HG02870 (cell line): ENCODE results near the gene GPATCH2.

Source experiments
- ATAC-seq: cut with Tn5 transposase; IDR thresholded peaks from one replicate; pipeline ENCODE4 v1.9.1; 2021; ENCODE audit warnings: mild to moderate bottlenecking, moderate library complexity; ENCODE audit not compliant: unreplicated experiment

Gene GPATCH2

GRCh38 chr1:217630711-217631591, at the start of gene GPATCH2, which contains the start of gene SPATA17:
GPATCH2 (minus strand) TSS chr1:217631090; CDS start chr1:217630971, 119 bp downstream.
SPATA17 (plus strand) TSS chr1:217631344; CDS start chr1:217631379, 35 bp downstream.
- ATAC-seq, result peak; percentile 96

GRCh38 chr1:217674028-217674729, 43.3 kb upstream of the GPATCH2 start:
- no peak for ATAC-seq

GRCh38 chr1:217673387-217673786, 42.5 kb upstream of the GPATCH2 start:
- no peak for ATAC-seq

GRCh38 chr1:217668351-217668940, 37.6 kb upstream of the GPATCH2 start:
- ATAC-seq, result no peak

- no peak for ATAC-seq
Measured at GRCh38 chr1:217661407-217661806, 30.5 kb upstream of the GPATCH2 start.

GRCh38 chr1:217660353-217661062, 29.6 kb upstream of the GPATCH2 start:
- ATAC-seq, result peak; percentile 69

- no peak for ATAC-seq
Measured at GRCh38 chr1:217650674-217651073, 19.8 kb upstream of the GPATCH2 start.

- ATAC-seq, result no peak
Measured at GRCh38 chr1:217647791-217648190, 16.9 kb upstream of the GPATCH2 start.

GRCh38 chr1:217642455-217642854, 11.6 kb upstream of the GPATCH2 start:
- no peak for ATAC-seq

- no peak for ATAC-seq
Measured at GRCh38 chr1:217627431-217627830, 3.5 kb downstream of the GPATCH2 start.

GRCh38 chr1:217626321-217626720, 4.6 kb downstream of the GPATCH2 start:
- no peak for ATAC-seq

- ATAC-seq, result no peak
Measured at GRCh38 chr1:217622042-217622441, 8.8 kb downstream of the GPATCH2 start.

- ATAC-seq, result peak; percentile 100
Measured at GRCh38 chr1:217620814-217621213, 10.1 kb downstream of the GPATCH2 start.

GRCh38 chr1:217617126-217617525, 13.8 kb downstream of the GPATCH2 start:
- ATAC-seq, result no peak

GRCh38 chr1:217614200-217614712, 16.6 kb downstream of the GPATCH2 start:
- ATAC-seq, result no peak

- no peak for ATAC-seq
Measured at GRCh38 chr1:217605390-217605789, 25.5 kb downstream of the GPATCH2 start.

GRCh38 chr1:217602380-217602779, 28.5 kb downstream of the GPATCH2 start:
- no peak for ATAC-seq

GRCh38 chr1:217599154-217599553, 31.7 kb downstream of the GPATCH2 start:
- ATAC-seq, result no peak

GRCh38 chr1:217590598-217590997, 40.3 kb downstream of the GPATCH2 start:
- no peak for ATAC-seq

GRCh38 chr1:217586586-217586985, 44.3 kb downstream of the GPATCH2 start:
- ATAC-seq, result no peak

- no peak for ATAC-seq
Measured at GRCh38 chr1:217585577-217585976, 45.3 kb downstream of the GPATCH2 start.
